NB4 (cell line): Measurements from ENCODE around the gene GLDN.

Experiments used
- CTCF ChIP-seq: IDR thresholded peaks from one replicate; pipeline ENCODE4 v1.5.1; 2012; ENCODE audit warnings: low read depth, low read length
- POLR2A ChIP-seq: IDR thresholded peaks from 2 replicates; pipeline ENCODE4 v1.6.1; 2011; ENCODE audit warnings: mild to moderate bottlenecking; ENCODE audit not compliant: insufficient read length; ENCODE audit errors: extremely low read depth

GRCh38 chr15:51368307-51368706 is 26.9 kb downstream of the GLDN start:
- no peak for TF ChIP-seq CTCF
- TF ChIP-seq POLR2A = no peak
